Heart left ventricle (tissue), 13 donors: ENCODE measurements around the gene XPR1.

ENCODE experiments used
- CTCF ChIP-seq, 12 donors: fragments of 200-600 bp; sonication (generic) in 4 of 12; IDR thresholded peaks; one replicate each; pipeline versions ENCODE4 v1.5.0 to v1.8.0; 2018 to 2022; ENCODE audit warnings: antibody characterized with exemption in 12 of 12, mild to moderate bottlenecking in 5 of 12
- POLR2A ChIP-seq, 2 donors: fragments of 450-650 bp; IDR thresholded peaks; one replicate each; pipeline ENCODE4 v1.6.1; 2017; ENCODE audit warnings: antibody characterized with exemption in 2 of 2, mild to moderate bottlenecking in 2 of 2, moderate library complexity in 2 of 2
- donor health status: ischemic (EF 13 %, LVEDD 7.1; RV severe dilation, severe dysfunction).
- donor health status: DM: no; HTN: yes; CAD: no.
- donor health status: DM: no; HTN: no; CAD: no.
- donor health status: ischemic (EF 25% LVEDD 6.9; RV normal size, moderate dysfunction).
- donor health status: ischemic (EF 25% LVEDD 5.7; RV mildly dilated, moderate dysfunction).
- donor health status: ischemic (EF 35%, LVEDD 5.7; RV mildly dilated, moderate dysfunction).
- donor health status: nonischemic (EF 11% LVEDD 7.7; RV severe dilation, severe dysfunction).
- donor health status: DM: yes; HTN: yes; CAD: no.
- donor health status: PGD.
- donor health status: ischemic (EF 29% LVEDD 5.4; RV normal size, mild dysfunction).
- donor health status: nonischemic (EF 23%, LVEDD 6.1; RV moderate dilation, normal function).

- TF ChIP-seq POLR2A (IDR thresholded peaks at IDR 0.05) (no peak), CTCF (IDR thresholded peaks at IDR 0.05) (no peak)
These were observed 277.2 kb downstream of the XPR1 start for GRCh38 chr1:180909005-180909414.
